ENCODE measurements around the gene ARHGEF16.

ARHGEF16 gene

GRCh38 chr1:3463013-3463385 is 8.5 kb downstream of the ARHGEF16 start:
- DNase-seq, result no peak
- intact Hi-C loops (cut with DNase I), result no loop called here

GRCh38 chr1:3463408-3463863 is 9.0 kb downstream of the ARHGEF16 start:
- DNase-seq, result no peak
- intact Hi-C loops (cut with DNase I), result no loop called here

GRCh38 chr1:3463891-3464648 is 9.6 kb downstream of the ARHGEF16 start:
- intact Hi-C loops (cut with DNase I), result no loop called here
- DNase-seq, result no peak

- intact Hi-C loops (cut with DNase I), result no loop called here
- DNase-seq, result no peak
Observed at GRCh38 chr1:3464649-3465025, 10.2 kb downstream of the ARHGEF16 start.

- DNase-seq, result no peak
- intact Hi-C loops (cut with DNase I), result no loop called here
Observed at GRCh38 chr1:3465091-3465934, 10.8 kb downstream of the ARHGEF16 start.

- intact Hi-C loops (cut with DNase I), result no loop called here
- no peak for DNase-seq
Observed at GRCh38 chr1:3465935-3466321, 11.5 kb downstream of the ARHGEF16 start.

- intact Hi-C loops (cut with DNase I), result no loop called here
- DNase-seq, result no peak
Observed at GRCh38 chr1:3466366-3467075, 12.1 kb downstream of the ARHGEF16 start.

- DNase-seq, result no peak
- intact Hi-C loops (cut with DNase I), result no loop called here
Observed at GRCh38 chr1:3467096-3468036, 12.9 kb downstream of the ARHGEF16 start.

GRCh38 chr1:3468236-3469103 is 14.0 kb downstream of the ARHGEF16 start:
- DNase-seq, result no peak
- intact Hi-C loops (cut with DNase I), result no loop called here

GRCh38 chr1:3469104-3469848 is 14.8 kb downstream of the ARHGEF16 start:
- intact Hi-C loops (cut with DNase I), result no loop called here
- no peak for DNase-seq

GRCh38 chr1:3469849-3470649 is 15.6 kb downstream of the ARHGEF16 start:
- intact Hi-C loops (cut with DNase I), result no loop called here
- no peak for DNase-seq

GRCh38 chr1:3470650-3471355 is 16.3 kb downstream of the ARHGEF16 start:
- intact Hi-C loops (cut with DNase I), result no loop called here
- DNase-seq, result no peak

- intact Hi-C loops (cut with DNase I), result no loop called here
- peak in 30 of 42 donors; percentile 22 to 73 (median 47) for DNase-seq
Observed at GRCh38 chr1:3471356-3472087, 17.1 kb downstream of the ARHGEF16 start.

- DNase-seq, result no peak
- intact Hi-C loops (cut with DNase I), result no loop called here
Observed at GRCh38 chr1:3472088-3472850, 17.8 kb downstream of the ARHGEF16 start.
